ENCODE results near the gene MEFV.

The MEFV gene

GRCh38 chr16:3194792-3195191 is 61.6 kb downstream of the MEFV start:
- H3K27ac ChIP-seq: no peak overlapping the region
- TF ChIP-seq CTCF (conservative IDR thresholded peaks at IDR 0.05; ENCODE audit: low read depth): no peak
- ChIA-PET CTCF (no interaction called here), POLR2A (ENCODE audit: low non-redundant PET) (no interaction called here)
- no peak for DNase-seq (ENCODE audit: low spot score)

GRCh38 chr16:3193221-3194212 is 62.9 kb downstream of the MEFV start:
- POLR2A ChIA-PET (ENCODE audit: low non-redundant PET): no interaction called here
- no peak for DNase-seq (ENCODE audit: low spot score)
- CTCF ChIA-PET: no interaction called here
- no peak overlapping the region for H3K27ac ChIP-seq
- no peak for TF ChIP-seq CTCF (conservative IDR thresholded peaks at IDR 0.05; ENCODE audit: low read depth)

GRCh38 chr16:3192476-3193019 is 63.9 kb downstream of the MEFV start:
- H3K27ac ChIP-seq: no peak overlapping the region
- CTCF ChIA-PET: no interaction called here
- no peak for DNase-seq (ENCODE audit: low spot score)
- no peak for TF ChIP-seq CTCF (conservative IDR thresholded peaks at IDR 0.05; ENCODE audit: low read depth)
- POLR2A ChIA-PET (ENCODE audit: low non-redundant PET): no interaction called here
